Hematopoietic multipotent progenitor cell treated with erythropoietin and hydrocortisone succinate and interleukin-3 and kit ligand, for 4 days (in vitro differentiated cells): ENCODE data around the gene HAS3.

Experiments used
- DNase-seq: peaks from one replicate; pipeline ENCODE4 v3.0.0-alpha.2; 2015

Gene HAS3

DNA sequence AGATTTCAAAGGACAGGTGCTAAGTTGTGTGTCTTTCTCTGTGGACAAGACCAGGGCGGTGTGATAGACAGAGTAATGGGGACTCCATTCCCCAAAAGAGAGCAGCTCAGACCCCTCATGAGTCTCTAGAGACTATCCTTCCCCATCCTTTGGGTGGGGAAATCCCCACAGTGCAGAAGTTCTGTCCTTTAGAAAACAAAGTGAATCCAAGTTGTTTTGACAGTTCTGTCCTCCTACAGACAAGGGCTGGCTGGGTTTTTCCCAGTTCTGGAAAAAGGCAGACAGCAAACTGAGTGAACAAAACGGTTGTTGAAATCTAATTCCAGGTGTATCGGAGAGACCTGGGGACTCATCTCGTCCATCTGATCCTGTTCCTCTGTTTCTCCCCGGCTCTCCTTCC lies 11.0 kb upstream of the HAS3 start:
- DNase-seq, result no peak

GRCh38 chr16:69095193-69095592 lies 10.3 kb upstream of the HAS3 start:
- DNase-seq, result no peak

- no peak for DNase-seq
Measured at GRCh38 chr16:69100071-69100691, 5.3 kb upstream of the HAS3 start.

DNA sequence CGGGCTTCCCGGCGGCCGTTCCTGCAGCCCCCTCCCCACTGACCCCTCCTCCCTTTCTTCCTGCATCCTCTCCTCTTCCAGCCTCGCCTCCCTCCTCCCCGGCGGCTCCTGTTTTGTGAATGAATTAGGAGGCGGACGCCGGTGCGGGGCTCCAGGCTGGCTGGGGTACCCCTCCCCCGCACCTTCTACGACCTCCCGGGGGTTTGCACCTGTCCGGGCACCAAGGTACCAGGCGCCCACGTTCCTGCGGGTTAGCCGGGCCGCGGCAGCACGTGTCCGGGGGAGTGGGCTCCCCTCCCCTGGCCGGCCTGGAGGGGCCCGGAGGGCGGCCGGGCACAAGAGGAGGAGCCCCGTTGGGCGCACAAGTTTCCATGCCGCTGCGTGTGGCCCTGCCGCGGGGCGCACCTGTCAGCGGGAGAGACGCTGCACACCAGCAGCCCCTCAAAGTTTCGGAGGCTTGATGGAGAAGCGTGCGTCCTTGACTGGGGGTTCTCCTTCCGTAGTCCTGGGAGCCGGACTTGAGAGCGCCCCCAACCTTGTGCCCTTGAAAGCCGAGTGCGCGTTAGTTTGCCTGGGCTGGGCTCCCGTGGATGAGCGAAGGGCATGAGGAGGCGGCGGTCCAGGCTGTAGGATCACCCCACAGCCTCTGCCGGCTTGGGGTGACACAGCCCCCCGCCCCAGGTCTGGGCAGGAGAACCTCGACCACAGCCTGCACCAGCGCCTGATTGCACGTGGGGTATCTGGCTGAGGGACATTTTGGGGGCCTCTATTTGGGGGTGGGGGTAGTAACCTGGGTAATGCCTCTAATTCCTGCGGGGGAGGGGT lies 1.2 kb downstream of the HAS3 start:
- DNase-seq, result peak; percentile 35

DNA sequence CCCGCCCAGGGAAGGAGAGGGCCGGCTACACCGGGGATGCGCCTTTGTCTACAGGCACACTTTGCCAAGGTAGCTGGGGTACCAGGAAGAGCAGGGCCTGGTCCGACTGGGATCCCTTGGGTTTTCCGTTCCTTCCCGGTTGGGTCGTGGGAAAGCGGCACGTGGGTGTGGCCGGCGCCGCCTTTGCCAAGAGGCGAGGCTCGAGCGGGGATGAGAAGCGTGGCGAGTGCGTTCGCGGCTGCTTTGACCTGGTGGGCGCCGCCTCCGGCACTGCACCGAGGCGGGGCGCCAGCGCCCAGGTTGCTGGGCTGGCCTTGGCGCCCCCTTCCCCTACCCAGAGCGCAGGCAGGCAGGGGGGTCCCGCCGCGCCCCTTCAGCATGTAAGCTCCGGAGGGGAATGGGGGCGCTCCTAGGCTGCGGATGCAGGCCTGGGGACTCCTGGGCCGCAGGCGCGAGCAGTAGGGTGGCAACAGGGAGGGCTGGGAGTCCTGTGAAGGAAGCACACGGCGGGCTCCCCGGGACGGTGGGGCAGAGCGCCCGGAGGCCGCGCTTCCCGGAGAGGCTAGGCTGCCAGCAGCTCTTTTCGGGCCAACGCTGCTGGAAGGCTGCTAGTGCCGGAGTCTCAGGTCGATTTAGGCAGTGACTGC lies 2.0 kb downstream of the HAS3 start:
- no peak for DNase-seq

GRCh38 chr16:69108064-69108904 lies 2.8 kb downstream of the HAS3 start:
- no peak for DNase-seq

DNA sequence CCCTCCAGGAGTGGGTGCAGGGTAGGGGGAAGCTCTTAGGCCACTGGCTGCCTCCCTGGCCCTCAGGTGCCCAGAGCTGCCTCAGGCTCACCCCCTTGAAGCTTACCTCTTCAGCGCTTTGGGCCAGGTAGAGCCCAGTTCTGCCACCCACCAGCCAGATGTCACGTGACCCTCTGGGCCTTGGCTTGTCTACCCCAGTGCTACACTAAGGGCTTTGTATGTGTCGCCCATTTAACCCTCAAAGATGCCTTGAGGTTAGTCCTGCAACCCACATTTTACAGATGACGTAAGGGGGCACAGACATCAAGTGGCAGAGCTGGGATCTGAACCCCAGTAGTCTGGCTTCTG lies 3.4 kb downstream of the HAS3 start:
- DNase-seq, result no peak

DNA sequence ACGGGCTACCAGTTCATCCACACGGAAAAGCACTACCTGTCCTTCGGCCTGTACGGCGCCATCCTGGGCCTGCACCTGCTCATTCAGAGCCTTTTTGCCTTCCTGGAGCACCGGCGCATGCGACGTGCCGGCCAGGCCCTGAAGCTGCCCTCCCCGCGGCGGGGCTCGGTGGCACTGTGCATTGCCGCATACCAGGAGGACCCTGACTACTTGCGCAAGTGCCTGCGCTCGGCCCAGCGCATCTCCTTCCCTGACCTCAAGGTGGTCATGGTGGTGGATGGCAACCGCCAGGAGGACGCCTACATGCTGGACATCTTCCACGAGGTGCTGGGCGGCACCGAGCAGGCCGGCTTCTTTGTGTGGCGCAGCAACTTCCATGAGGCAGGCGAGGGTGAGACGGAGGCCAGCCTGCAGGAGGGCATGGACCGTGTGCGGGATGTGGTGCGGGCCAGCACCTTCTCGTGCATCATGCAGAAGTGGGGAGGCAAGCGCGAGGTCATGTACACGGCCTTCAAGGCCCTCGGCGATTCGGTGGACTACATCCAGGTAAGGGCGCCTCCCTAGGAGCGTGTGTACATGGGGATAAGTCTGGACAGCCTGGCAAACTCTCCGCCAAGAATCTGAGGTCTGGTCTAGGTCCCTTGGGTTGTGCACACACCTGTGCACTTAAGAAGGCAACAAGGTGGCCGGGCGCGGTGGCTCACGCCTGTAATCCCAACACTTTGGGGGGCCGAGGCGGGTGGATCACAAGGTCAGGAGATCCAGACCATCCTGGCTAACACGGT lies 4.2 kb downstream of the HAS3 start:
- DNase-seq, result no peak

- no peak for DNase-seq
Measured at GRCh38 chr16:69110406-69110805, 5.0 kb downstream of the HAS3 start.

- peak; percentile 57 for DNase-seq
Measured at GRCh38 chr16:69111216-69111875, 5.9 kb downstream of the HAS3 start.

DNA sequence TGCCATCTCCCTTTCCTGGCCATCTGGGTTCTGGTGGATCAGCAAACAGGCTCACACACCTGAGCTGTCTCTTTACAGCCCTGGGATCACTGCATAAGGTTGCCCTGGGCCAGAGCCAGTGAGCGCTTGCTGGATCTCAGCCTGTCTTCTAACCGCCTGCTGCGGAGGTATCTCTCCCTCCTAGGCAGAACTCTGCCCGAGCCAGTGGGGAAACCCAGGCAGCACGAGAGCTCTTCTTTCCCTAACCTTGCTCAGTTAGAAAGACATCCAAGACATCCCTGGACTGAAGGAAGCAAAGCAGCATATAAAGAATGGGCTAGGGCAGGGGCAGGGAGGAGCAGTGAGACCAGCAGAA lies 6.4 kb downstream of the HAS3 start:
- no peak for DNase-seq

- peak; percentile 80 for DNase-seq
Measured at GRCh38 chr16:69112285-69113129, 7.1 kb downstream of the HAS3 start.

- DNase-seq, result no peak
Measured at GRCh38 chr16:69113216-69113615, 7.8 kb downstream of the HAS3 start.

GRCh38 chr16:69114346-69114975 lies 9.0 kb downstream of the HAS3 start:
- DNase-seq, result no peak

GRCh38 chr16:69114976-69115355 lies 9.5 kb downstream of the HAS3 start:
- DNase-seq, result no peak

- no peak for DNase-seq
Measured at GRCh38 chr16:69115361-69115760, 9.9 kb downstream of the HAS3 start.

DNA sequence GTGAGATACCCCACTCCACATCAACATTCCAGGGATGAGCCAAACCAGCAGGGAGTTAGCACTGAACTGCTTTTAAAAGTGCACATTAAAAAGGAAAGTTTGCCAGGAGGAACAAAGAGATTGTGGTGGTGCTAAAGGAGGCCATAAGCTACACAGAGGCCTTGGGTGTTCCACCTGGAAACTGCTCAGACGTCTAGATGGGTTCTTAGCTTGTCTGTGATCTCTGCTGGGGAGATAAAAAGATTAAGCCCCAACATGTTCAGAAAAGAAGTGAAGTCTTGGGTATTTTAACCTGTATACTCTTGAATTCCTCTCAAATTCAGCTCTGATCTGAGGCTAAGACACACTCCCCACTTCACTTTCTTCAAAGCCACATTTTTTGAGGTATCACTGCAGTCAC lies 10.4 kb downstream of the HAS3 start:
- DNase-seq, result no peak

- DNase-seq, result no peak
Measured at GRCh38 chr16:69116256-69116875, 10.9 kb downstream of the HAS3 start.

DNA sequence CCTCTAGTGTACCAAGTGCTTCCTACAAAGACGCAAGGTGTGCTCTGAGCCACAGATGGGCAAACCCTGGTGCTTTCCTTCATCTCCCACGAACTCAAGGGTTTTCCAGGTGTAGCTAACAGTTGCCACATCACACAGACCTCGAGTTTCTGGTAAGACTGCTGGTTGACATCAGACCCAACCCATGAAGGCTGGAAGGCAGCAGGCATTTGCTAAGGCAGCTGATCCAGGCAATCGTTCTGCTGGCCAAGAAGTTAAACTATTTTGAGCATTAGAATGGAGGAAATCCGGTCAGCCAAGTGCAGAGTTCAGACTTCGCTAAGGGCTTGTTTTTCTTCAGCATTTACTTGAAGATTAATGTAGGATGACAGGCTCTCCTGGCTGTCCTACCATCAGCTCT lies 11.5 kb downstream of the HAS3 start:
- no peak for DNase-seq

DNA sequence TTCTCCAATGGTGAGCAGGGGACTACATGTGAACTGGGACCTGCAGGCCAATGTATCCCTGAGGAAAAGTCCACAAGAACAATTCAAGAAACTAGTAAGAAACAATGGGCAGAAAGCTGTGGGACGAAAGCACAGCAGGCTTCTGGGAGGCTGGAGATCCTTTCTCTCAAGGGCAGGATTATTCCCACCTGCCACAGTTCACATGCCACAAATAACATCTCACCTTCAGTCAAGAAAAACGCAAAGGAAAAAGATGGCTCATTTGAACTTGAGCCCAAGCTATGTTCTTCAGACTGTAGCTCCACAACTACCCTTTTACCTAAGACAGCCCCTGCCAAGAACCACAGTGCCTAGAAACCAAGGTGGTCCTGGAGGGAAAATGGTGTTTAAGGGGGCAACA lies 13.0 kb downstream of the HAS3 start:
- DNase-seq, result no peak
